CD4-positive, alpha-beta T cell treated with Interleukin-17A for 4 hours (primary cell): ENCODE measurements around the gene ZNF354C.
A peak's percentile ranks its signal among the peaks of the same experiment; 100 is the strongest.
"Not testable (repeated sequence)": the region's sequence is repeated elsewhere in the genome, so short reads cannot be mapped to it uniquely, and the experiment has no call there.

ENCODE experiments used
- DNase-seq: peaks from one replicate; pipeline ENCODE4 v3.0.0-alpha.2; 2020; ENCODE audit warnings: mixed read lengths

ZNF354C gene

DNA sequence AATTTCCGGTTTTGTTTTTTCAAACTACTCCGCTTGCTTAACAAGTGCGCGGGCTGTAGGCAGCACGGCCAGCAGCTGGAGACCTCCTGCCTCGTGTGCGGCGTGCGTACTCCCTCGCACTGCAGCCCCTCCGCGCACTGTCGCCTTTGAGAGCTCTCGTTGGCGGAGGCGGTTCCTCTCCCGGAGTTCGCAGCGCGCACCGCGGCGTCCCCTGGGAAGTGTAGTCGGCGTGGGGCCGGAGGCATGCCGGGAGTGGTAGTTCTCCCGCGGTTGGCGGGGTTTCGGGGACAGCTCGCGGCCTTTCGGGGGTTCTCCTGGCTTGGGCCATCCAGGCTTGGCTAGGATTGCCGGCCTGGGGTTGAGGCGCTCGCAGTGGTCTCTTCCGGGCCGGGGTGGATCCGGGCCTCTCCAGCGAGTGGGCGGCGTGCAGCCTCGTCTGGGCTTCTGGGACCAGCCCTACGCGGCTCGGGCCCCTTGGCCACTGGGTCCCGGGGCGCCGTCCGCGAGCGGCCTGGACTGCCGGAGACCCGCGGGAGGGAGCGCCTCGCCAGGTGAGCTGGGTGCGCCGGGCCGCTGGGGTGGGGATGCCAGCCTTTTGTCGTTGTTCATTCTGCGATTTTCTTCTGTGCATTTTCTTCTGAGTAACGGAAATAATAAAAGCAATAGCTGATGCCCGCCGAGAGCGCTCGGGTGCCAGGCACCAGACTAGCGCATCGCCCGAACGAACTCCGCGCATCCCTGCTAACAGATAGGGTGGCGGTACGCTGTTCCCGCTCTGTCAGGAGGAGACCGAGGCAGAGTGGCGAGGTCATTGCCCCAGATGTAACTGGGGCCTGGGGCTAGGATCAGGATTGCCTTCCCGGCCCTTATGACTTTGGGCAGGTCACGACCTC is at the start of gene ZNF354C:
Gene ZNF354C, plus strand, starts transcription at position 258 of the 893 bp plus-strand sequence. CDS start 1,696 bp downstream, outside the sequence.
- peak; percentile 91 for DNase-seq

- peak; percentile 95 for DNase-seq
Measured at GRCh38 chr5:179023528-179024189, 36.5 kb upstream of the ZNF354C start, which contains the start of gene ZNF879. TSS of gene ZNF879 (plus strand) at chr5:179023804. CDS start at chr5:179025005, 1,201 bp downstream.

GRCh38 chr5:179033004-179033580 is 27.1 kb upstream of the ZNF354C start:
- no peak for DNase-seq

DNA sequence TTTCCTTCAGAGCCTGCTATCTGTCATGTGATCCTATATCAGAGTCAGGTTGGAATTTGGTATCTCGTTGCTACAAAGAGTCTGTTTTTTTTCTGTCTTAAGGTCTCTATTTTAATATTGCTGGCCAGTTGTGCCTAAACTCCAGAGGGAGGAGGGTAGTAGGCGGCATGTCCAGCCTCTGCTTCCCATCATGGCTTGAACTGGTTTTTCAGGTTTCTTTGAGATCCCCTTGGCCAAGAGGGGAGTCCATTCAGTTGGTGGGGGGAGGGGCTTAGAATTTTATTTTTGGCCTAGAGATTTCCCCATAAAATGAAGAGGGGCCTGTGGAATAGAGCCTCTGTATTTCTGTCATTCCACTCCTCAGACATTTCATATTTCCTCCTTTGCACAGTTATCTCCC is 15.4 kb upstream of the ZNF354C start:
- no peak for DNase-seq

GRCh38 chr5:179051784-179052183 is 8.4 kb upstream of the ZNF354C start:
- DNase-seq: no peak

- DNase-seq: no peak
Measured at GRCh38 chr5:179054036-179054785, 6.0 kb upstream of the ZNF354C start.

- no peak for DNase-seq
Measured at GRCh38 chr5:179054876-179055275, 5.3 kb upstream of the ZNF354C start.

GRCh38 chr5:179055436-179055835 is 4.7 kb upstream of the ZNF354C start:
- DNase-seq: no peak

DNA sequence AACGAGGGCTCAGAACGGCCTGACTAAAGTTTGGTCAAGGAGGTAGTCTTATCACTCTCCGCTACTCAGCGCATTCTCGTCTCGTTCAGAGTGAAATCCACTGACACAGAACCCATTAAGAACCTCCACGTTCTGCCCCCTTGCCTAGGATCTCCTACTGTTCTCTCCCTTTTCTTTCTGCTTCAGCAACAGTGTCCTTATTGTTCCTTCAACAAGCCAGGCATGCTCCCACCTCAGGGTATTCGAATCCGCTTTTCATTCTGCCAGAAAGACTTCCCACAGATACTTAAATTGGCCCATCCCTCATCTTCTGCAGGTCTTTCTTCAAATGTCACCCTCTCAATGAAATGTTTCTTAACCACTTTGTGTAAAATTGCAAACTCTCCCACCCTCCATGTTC is 4.3 kb upstream of the ZNF354C start:
- no peak for DNase-seq

DNA sequence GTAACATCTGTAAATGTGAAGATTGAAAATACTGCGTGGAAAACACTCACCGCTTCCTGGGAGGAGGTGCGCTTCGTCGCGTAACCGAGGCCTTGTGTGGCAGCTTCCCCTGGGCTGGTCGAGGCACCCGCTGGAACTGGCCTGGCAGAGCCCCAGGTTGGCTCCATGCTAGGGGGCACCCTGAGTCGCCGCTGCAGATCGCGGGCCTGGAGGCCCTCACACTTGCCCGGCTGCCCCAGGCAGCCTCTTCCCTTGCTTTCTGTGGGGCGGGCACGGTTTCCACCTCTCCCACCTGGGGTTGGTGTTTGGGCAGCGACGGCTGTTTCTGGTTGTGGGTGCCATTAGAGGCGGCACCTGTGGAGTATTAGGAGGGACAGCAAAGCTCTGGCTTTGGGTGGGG is 852 bp downstream of the ZNF354C start:
- DNase-seq: peak; percentile 5

DNA sequence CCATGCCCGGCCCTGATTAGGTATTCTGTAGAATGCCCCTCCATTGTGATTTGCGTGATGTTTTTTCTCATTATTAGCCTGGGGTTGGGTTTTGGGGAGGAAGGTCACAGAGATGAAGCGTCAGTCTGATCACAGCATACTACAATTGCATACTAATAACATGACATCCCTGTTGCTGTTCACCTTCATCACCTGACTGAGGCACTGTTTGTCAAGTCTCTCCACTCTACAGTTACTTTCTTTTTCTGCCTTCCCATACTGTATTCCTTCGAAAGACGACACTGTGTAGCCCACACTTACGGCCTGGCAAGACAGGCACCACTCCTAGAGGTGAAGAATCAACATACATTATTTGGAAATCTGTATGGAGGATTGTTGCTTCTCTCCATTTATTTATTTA is 5.5 kb downstream of the ZNF354C start:
- no peak for DNase-seq

GRCh38 chr5:179079165-179079987 is 19.2 kb downstream of the ZNF354C start:
- no peak for DNase-seq

- DNase-seq: no peak
Measured at GRCh38 chr5:179080724-179081123, 20.6 kb downstream of the ZNF354C start.

DNA sequence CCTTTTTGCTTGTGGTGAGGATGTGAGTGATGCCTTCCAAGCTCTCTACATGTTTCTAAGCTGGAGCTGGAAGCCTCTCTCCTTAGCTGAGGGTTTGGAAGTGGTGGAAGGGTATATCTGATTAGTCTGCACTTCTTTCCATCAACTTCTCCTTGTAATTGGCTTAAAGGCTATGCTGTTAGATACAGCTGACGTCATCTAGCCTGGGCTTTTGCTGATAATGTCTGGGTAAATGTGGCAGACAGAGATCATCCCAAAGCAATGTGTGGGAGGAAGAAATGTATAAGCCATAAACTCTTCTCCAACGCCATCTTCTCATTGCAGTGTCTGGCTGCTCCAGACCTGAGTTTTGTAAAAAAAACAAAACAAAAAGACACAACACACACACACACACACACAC is 29.3 kb downstream of the ZNF354C start:
- no peak for DNase-seq

GRCh38 chr5:179101282-179101681 is 41.1 kb downstream of the ZNF354C start:
- DNase-seq: not testable (repeated sequence)

DNA sequence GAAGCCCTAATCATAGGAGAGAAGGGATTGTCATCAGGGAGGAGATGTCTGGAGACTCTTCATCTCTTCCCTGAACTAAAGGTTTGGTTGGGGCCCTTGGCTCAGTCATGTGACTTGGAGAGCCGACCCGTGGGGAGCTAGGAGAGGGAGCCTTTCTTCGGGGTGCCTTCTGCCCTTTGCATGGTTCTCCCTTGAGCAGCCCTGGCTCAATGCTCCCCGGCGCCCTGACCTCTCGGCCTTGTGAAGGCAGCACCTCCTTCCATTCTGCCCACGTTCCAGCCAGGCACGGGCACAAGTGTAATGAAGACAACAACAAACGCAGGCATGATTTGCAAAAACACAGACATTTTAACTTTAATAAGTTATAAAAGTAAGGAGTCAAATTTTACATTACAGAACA is 50.4 kb downstream of the ZNF354C start:
- DNase-seq: no peak

DNA sequence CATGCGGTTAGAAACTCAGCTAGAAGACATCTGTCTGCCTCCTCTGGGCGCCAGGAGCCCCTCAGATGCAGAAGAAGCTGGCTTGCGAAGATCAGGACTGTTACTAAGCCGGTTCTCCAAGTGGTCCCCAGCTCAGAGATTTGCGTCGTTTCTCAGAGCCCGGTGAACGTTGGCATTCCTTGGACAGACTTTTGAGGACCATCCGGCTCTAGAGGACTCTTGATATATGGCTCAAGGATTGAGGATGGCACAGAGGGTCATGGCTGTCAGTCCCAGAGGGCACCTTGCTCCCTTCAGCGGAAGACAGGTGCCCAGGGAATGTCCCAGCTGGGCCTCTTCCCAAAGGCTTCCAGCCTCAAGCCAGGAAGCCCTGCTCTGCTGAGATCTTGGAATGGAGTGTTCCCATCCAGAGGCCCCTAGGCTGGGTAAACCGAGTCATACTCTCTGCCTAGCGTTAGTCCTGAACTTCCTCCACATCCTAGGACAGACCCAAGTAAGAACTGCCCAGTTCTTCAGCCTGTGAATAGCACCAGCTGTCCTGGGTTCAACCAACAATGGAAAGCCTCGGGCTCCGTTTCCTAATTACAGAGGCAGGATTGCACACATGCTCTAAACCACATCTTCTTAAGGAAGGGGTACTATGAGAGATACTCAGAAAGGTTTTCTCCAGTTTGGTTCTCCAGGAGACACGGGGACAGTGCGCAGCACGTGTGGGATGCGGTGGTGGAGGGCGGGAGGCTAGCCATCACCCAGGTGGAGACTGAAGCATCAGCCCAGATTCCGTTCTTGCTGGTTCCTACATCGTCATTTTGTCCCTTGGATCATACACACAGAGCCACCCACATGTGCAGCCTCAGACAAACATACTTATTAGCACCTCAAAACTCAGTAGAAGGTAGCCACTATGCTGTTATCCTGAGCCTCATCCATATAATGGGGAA is 51.4 kb downstream of the ZNF354C start:
- DNase-seq: no peak

DNA sequence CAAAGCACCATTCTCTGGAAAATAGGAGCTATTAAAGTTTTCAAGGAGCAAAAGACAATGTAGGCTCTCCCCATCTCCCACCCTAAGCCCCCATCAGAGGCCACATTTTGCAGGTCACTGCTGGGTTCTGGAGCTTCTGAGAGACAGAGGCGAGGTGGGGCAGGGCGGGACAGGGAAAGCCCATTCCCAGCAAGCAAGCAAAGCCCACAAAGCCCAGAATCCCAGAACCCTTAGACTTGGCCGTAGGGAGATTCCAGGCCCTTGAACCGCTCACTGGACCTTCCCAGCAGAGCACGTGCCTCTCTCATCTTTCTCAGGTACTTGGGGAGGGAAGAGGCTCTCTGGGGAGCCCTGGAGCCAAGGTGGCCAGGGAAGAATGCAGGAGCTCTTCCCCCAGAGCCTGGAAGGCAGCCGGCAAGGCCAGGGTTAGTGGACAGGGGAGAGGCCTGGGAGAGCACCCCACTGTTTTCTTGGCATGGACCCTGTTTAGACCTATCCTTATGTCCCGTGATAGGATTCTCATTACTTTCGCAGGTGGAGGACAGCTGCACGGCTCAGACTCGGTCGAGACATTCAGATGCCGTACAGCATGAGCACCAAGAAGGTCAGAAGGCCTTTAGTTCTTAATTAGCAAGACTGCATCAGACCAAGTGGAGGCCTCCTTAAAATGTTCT is 52.4 kb downstream of the ZNF354C start:
- no peak for DNase-seq

DNA sequence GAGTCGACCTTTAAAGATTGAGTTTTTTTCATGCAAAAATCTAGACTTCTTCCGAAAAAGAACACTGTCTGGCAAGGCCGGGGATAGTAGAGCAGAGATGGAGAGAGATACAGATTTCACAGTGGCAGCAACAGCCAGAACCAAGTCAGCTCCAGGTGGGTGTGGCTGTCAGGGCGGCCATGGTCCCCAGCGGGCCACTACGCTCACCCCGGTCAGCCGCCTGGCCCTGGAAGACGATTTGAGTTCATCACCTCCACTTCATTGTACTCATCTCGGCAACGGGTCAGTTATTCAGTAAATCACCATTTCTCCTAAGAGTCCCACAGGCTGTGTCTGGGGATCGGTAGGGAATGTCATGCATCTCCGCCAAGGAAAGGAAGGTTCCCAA is 53.0 kb downstream of the ZNF354C start:
- DNase-seq: no peak

DNA sequence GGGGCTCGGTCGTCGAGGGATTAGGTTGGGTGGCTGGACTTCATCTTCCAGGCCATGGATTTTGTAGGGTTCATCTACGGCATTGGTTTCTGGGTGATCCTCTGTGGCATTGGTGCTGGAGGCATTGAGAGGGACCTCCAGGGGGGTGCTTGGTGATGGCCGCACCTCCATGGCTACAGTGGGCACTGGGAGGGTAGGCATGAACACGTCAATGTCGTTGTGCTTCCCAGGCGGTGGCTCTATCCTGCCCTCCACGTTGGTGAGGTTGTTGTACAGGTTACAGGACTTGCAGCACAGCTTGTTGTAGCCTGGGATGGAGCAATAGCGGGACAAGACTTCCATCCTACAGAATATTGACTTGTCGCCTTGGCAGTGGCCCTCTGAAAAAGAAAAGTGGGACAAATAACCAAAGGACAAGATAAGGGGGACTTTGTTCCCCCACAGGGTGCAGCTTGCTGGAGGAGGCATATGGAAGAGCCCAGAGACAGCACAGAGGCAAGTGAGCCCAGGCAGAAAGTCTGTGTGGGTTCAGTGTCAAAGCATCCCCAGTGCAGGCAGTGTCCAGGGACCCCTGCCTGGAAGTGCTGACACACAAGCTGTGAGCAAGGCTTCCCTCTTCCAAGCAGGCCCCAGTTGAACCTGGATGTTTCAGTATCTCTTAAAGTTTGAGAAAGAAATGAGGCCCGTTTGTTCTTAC is 53.9 kb downstream of the ZNF354C start:
- no peak for DNase-seq
